PFSK-1 (cell line): ENCODE measurements around the gene SNX10.

Source experiments
- FOXP2 ChIP-seq: optimal IDR thresholded peaks from 2 replicates; pipeline ENCODE3; 2011; ENCODE audit warnings: borderline replicate concordance, control low read depth, inconsistent platforms; ENCODE audit not compliant: insufficient read depth; ENCODE audit errors: extremely low read length, extremely low read depth
- POLR2AphosphoS5 ChIP-seq: IDR thresholded peaks from 2 replicates; pipeline ENCODE4 v1.6.1; 2012; ENCODE audit warnings: low read depth, mild to moderate bottlenecking, control low read depth, low read length, moderate library complexity
- REST ChIP-seq, 2 experiments: IDR thresholded peaks; 2 replicates each; pipeline versions ENCODE4 v1.6.1 to v1.8.0; 2011 to 2012; ENCODE audit warnings: low read depth in 2 of 2, low read length in 2 of 2, control low read depth in 1 of 2, inconsistent platforms in 1 of 2, mild to moderate bottlenecking in 1 of 2, moderate library complexity in 1 of 2; ENCODE audit not compliant: insufficient read depth in 1 of 2
- SIN3A ChIP-seq: IDR thresholded peaks from 2 replicates; pipeline ENCODE4 v1.6.1; 2012; ENCODE audit warnings: mild to moderate bottlenecking, low read length, moderate library complexity, borderline replicate concordance; ENCODE audit not compliant: insufficient read depth
- TAF1 ChIP-seq: IDR thresholded peaks from 2 replicates; pipeline ENCODE4 v1.6.1; 2012; ENCODE audit warnings: low read length, control low read depth, borderline replicate concordance; ENCODE audit not compliant: insufficient read depth

SNX10 gene

GRCh38 chr7:26292768-26293560, 1.3 kb downstream of the SNX10 start:
- TF ChIP-seq TAF1 (no peak), FOXP2 (no peak), POLR2AphosphoS5 (no peak), SIN3A (no peak), REST (IDR thresholded peaks at IDR 0.05; ENCODE audit: insufficient read depth in 1 of 2, low read depth in 2 of 2, low read length in 2 of 2) (no peak)

GRCh38 chr7:26293569-26294308, 2.1 kb downstream of the SNX10 start:
- no peak for TF ChIP-seq SIN3A
- no peak for TF ChIP-seq POLR2AphosphoS5
- no peak for TF ChIP-seq TAF1
- no peak for TF ChIP-seq REST (IDR thresholded peaks at IDR 0.05; ENCODE audit: insufficient read depth in 1 of 2, low read depth in 2 of 2, low read length in 2 of 2)
- TF ChIP-seq FOXP2, result no peak

- TF ChIP-seq REST (IDR thresholded peaks at IDR 0.05; ENCODE audit: insufficient read depth in 1 of 2, low read depth in 2 of 2, low read length in 2 of 2) (no peak), TAF1 (no peak), FOXP2 (no peak), POLR2AphosphoS5 (no peak), SIN3A (no peak)
These were observed 3.4 kb downstream of the SNX10 start for GRCh38 chr7:26295015-26295414.

GRCh38 chr7:26295586-26295985, 3.9 kb downstream of the SNX10 start:
- no peak for TF ChIP-seq FOXP2
- no peak for TF ChIP-seq REST (IDR thresholded peaks at IDR 0.05; ENCODE audit: insufficient read depth in 1 of 2, low read depth in 2 of 2, low read length in 2 of 2)
- no peak for TF ChIP-seq SIN3A
- TF ChIP-seq TAF1, result no peak
- no peak for TF ChIP-seq POLR2AphosphoS5
